CD14-positive monocyte (primary cell): ENCODE measurements around the gene EDN3. TPM values are rescaled to one million over a fixed set of nuclear protein-coding genes. Genes with fewer than 3 reads are reported as not detected.

Source experiments
- DNase-seq, 3 donors: peaks; one replicate each; pipeline ENCODE4 v3.0.0-alpha.2; 2011 to 2022
- H2AFZ ChIP-seq: 2 replicates; pipeline ENCODE4 v1.6.0; 2012; ENCODE audit warnings: mild to moderate bottlenecking, low read depth, low read length, inconsistent platforms; ENCODE audit not compliant: insufficient read depth, poor library complexity, severe bottlenecking
- H3K27ac ChIP-seq, 2 donors: 1 replicate in 1 of 2; 2 replicates in 1 of 2; pipeline ENCODE4 v1.5.1; 2012 to 2013; ENCODE audit warnings: low read length in 2 of 2, control low read depth in 1 of 2, inconsistent platforms in 1 of 2, low read depth in 1 of 2, mild to moderate bottlenecking in 1 of 2
- H3K27me3 ChIP-seq, 2 donors: one replicate each; pipeline versions ENCODE4 v1.6.0 to v1.6.1; 2011 to 2013; ENCODE audit warnings: low read length in 2 of 2; ENCODE audit not compliant: control insufficient read depth in 2 of 2, insufficient read depth in 2 of 2
- H3K36me3 ChIP-seq, 2 donors: replicated peaks in 1 of 2; 1 replicate in 1 of 2; 2 replicates in 1 of 2; pipeline versions ENCODE4 v1.5.1 to v1.6.1; 2012 to 2013; ENCODE audit warnings: low read length in 2 of 2, control low read depth in 1 of 2, inconsistent platforms in 1 of 2, mild to moderate bottlenecking in 1 of 2; ENCODE audit not compliant: insufficient read depth in 2 of 2, control insufficient read depth in 1 of 2
- H3K4me1 ChIP-seq, 2 donors: 1 replicate in 1 of 2; 2 replicates in 1 of 2; pipeline versions ENCODE4 v1.5.1 to v1.6.1; 2012 to 2013; ENCODE audit warnings: low read length in 2 of 2, control low read depth in 1 of 2, inconsistent platforms in 1 of 2, mild to moderate bottlenecking in 1 of 2, moderate library complexity in 1 of 2; ENCODE audit not compliant: insufficient read depth in 2 of 2, control insufficient read depth in 1 of 2
- H3K4me2 ChIP-seq: replicated peaks from 2 replicates; pipeline ENCODE3; 2012; ENCODE audit warnings: low read length, moderate library complexity, mild to moderate bottlenecking; ENCODE audit not compliant: poor library complexity, severe bottlenecking; ENCODE audit errors: extremely low read depth
- H3K4me3 ChIP-seq, 3 experiments: fragments of 200-600 bp in 1 of 3; sonication (generic) in 1 of 3; replicated peaks in 1 of 3; 1 replicate in 2 of 3; 2 replicates in 1 of 3; pipeline ENCODE4 v1.5.1; 2011 to 2013; ENCODE audit warnings: low read length in 3 of 3, mild to moderate bottlenecking in 3 of 3, control low read depth in 2 of 3, low read depth in 2 of 3, inconsistent platforms in 1 of 3, moderate library complexity in 1 of 3
- H3K79me2 ChIP-seq: 2 replicates; pipeline ENCODE4 v1.6.0; 2012; ENCODE audit warnings: mild to moderate bottlenecking, control low read depth, inconsistent platforms, low read length, moderate library complexity; ENCODE audit not compliant: insufficient read depth
- H3K9ac ChIP-seq: 2 replicates; pipeline ENCODE4 v1.6.0; 2017; ENCODE audit warnings: low read length, mild to moderate bottlenecking; ENCODE audit not compliant: insufficient read depth, poor library complexity, severe bottlenecking
- H3K9me3 ChIP-seq, 2 donors: replicated peaks in 1 of 2; 1 replicate in 1 of 2; 2 replicates in 1 of 2; pipeline versions ENCODE4 v1.5.1 to v1.6.1; 2012 to 2013; ENCODE audit warnings: low read length in 2 of 2, control low read depth in 1 of 2; ENCODE audit not compliant: control insufficient read depth in 1 of 2, insufficient read depth in 1 of 2
- H4K20me1 ChIP-seq: 2 replicates; pipeline ENCODE4 v1.6.0; 2012; ENCODE audit warnings: mild to moderate bottlenecking, low read length, control low read depth, moderate library complexity; ENCODE audit not compliant: insufficient read depth
- H3K27ac Mint-ChIP-seq, 7 donors: one replicate each; pipeline ENCODE4 v1.8.0; 2020; ENCODE audit warnings: mild to moderate bottlenecking in 7 of 7, mixed read lengths in 7 of 7, moderate library complexity in 6 of 7, inconsistent platforms in 2 of 7
- H3K27me3 Mint-ChIP-seq, 3 donors: one replicate each; pipeline ENCODE4 v1.8.0; 2021 to 2022; ENCODE audit warnings: low read depth in 3 of 3, mild to moderate bottlenecking in 3 of 3, mixed read lengths in 3 of 3, moderate library complexity in 3 of 3, inconsistent platforms in 1 of 3
- H3K36me3 Mint-ChIP-seq, 2 donors: one replicate each; pipeline ENCODE4 v1.8.0; 2020; ENCODE audit warnings: mixed read lengths in 2 of 2, inconsistent platforms in 1 of 2, mild to moderate bottlenecking in 1 of 2
- H3K4me1 Mint-ChIP-seq: one replicate; pipeline ENCODE4 v1.8.0; 2020; ENCODE audit warnings: mild to moderate bottlenecking, mixed read lengths
- H3K4me3 Mint-ChIP-seq, 2 donors: one replicate each; pipeline ENCODE4 v1.8.0; 2020; ENCODE audit warnings: mild to moderate bottlenecking in 2 of 2, mixed read lengths in 2 of 2, moderate library complexity in 1 of 2
- H3K9me3 Mint-ChIP-seq, 7 donors: one replicate each; pipeline ENCODE4 v1.8.0; 2020 to 2022; ENCODE audit warnings: mixed read lengths in 7 of 7, mild to moderate bottlenecking in 6 of 7, moderate library complexity in 6 of 7, inconsistent platforms in 2 of 7
- WGBS: methylation state at CpG from one replicate; pipeline ENCODE4 v1.1.5; 2013; ENCODE audit warnings: missing lambda C conversion rate; ENCODE audit not compliant: insufficient coverage; 5-methylcytosine and 5-hydroxymethylcytosine counted together
- intact Hi-C, 2 donors: fragments of 100-400 bp; cut with micrococcal nuclease; formaldehyde crosslinking; loops; one replicate each; pipeline versions ENCODE4 v1.15.0 to v1.15.1; 2023
- polyA plus RNA-seq, 3 donors: library from polyadenylated mRNA; depleted of rRNA in 1 of 3; unstranded in 2 of 3; stranded (reverse) in 1 of 3; fragments of 300-500 nt in 2 of 3; fragments of >200 nt in 1 of 3; fragmentation: Illumina TruSeq in 2 of 3; gene quantifications; 1 replicate in 2 of 3; 2 replicates in 1 of 3; pipeline ENCODE4 v1.2.3, GENCODE V29; 2012 to 2021
- TF ChIP-seq, protein P1 (sequence below): fragments of 200-600 bp; IDR thresholded peaks from one replicate; pipeline ENCODE4 v1.8.0; 2022; ENCODE audit warnings: antibody characterized with exemption, mild to moderate bottlenecking

The EDN3 gene
- polyA plus RNA-seq, 3 donors: not detected

DNA sequence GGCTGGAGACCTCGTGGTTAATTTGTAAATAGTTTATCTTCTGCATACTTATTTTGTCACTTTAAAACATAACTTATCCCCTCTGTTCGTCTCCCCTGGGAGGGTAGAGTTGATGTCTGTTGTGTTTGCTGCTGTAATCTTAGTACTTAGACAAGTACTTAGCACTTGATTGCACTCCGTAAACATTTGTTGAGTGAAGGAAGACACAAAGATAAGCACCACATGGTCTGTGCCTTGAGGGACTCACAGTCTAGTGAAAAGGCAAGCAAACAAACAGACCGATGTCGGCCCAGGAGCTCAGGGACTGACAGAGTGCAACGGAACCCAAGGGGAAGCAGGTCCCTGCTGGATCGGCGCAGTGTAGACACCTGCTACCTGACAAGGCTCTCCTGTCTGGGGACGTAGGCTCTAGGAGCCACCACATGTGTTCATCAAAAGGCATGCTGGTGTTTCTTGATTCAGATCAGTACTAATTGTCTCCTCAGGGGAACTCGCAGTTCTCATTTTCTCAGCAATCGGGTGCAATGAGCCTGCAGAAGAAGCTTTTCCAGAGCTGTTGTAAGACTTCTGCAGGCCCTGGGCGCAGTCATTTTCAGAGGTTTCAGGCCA, 31.4 kb downstream of the EDN3 start:
- Histone ChIP-seq H3K79me2 (no peaks in the 10 kb centered on the region), H3K36me3 (no peaks in the 10 kb centered on the region), H3K27ac (no peak overlapping the region), H3K4me1 (no peaks in the 10 kb centered on the region), H3K4me3 (no peak overlapping the region), H3K4me2 (no peak overlapping the region), H4K20me1 (no peaks in the 10 kb centered on the region), H2AFZ (no peak overlapping the region), H3K27me3 (no peaks in the 10 kb centered on the region), H3K9ac (no peak overlapping the region), H3K9me3 (no peaks in the 10 kb centered on the region)
- H3K4me1 Mint-ChIP-seq: no peaks in the 10 kb centered on the region
- no peaks in the 10 kb centered on the region for H3K9me3 Mint-ChIP-seq
- TF ChIP-seq, protein P1, sequence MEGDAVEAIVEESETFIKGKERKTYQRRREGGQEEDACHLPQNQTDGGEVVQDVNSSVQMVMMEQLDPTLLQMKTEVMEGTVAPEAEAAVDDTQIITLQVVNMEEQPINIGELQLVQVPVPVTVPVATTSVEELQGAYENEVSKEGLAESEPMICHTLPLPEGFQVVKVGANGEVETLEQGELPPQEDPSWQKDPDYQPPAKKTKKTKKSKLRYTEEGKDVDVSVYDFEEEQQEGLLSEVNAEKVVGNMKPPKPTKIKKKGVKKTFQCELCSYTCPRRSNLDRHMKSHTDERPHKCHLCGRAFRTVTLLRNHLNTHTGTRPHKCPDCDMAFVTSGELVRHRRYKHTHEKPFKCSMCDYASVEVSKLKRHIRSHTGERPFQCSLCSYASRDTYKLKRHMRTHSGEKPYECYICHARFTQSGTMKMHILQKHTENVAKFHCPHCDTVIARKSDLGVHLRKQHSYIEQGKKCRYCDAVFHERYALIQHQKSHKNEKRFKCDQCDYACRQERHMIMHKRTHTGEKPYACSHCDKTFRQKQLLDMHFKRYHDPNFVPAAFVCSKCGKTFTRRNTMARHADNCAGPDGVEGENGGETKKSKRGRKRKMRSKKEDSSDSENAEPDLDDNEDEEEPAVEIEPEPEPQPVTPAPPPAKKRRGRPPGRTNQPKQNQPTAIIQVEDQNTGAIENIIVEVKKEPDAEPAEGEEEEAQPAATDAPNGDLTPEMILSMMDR: no peak
- no peak for DNase-seq
- peaks cover 0 to 7% (median 6%) of the 10 kb centered on the region in 3 donors for H3K27me3 Mint-ChIP-seq
- 83% methylated on average over 10 of the region's 12 CpGs for WGBS
- H3K36me3 Mint-ChIP-seq: no peaks in the 10 kb centered on the region
- no peak overlapping the region for H3K27ac Mint-ChIP-seq
- H3K4me3 Mint-ChIP-seq: no peak overlapping the region
- intact Hi-C loops: no loop called here

DNA sequence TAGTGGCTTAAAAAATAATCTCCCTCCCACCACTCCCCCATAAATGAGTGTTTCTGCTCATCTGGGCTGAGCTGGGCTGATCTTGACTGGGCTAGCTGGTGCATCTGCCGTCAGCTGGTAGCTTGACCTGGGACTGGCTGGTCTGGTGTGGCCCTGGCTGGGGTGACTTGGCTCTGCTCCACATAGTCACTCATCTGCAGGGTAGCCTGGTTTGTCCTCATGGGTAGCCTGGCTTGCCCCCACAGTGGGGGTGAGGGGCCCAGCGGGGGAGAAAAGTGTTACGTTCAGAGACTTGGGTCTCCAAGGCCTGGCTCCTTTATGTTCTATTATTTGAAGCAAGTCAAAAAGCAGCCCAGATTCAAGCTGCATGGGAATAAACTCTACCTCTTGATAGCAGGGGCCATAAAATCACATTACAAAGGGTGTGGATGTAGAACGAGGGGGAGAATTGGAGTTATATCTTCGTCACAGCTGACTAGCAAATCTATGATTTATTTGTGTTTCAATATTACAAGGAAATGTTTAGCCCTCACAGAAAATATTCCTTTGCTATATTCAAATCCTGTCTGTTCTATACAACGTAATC, 32.9 kb downstream of the EDN3 start:
- H3K4me1 ChIP-seq: no peaks in the 10 kb centered on the region
- H3K9me3 ChIP-seq: no peaks in the 10 kb centered on the region
- no peaks in the 10 kb centered on the region for H3K79me2 ChIP-seq
- WGBS: 90% methylated on average over 2 of the region's 6 CpGs
- no peak overlapping the region for H3K4me3 Mint-ChIP-seq
- no peak overlapping the region for H3K9ac ChIP-seq
- no peaks in the 10 kb centered on the region for H3K36me3 Mint-ChIP-seq
- H3K27me3 ChIP-seq: no peaks in the 10 kb centered on the region
- no peak for DNase-seq
- no peaks in the 10 kb centered on the region for H3K36me3 ChIP-seq
- intact Hi-C loops: no loop called here
- H3K27ac Mint-ChIP-seq: no peak overlapping the region
- peaks cover 3% of the 10 kb centered on the region for H3K4me1 Mint-ChIP-seq
- H3K4me3 ChIP-seq: no peak overlapping the region
- H3K4me2 ChIP-seq: no peak overlapping the region
- H3K27me3 Mint-ChIP-seq: peaks cover 0 to 7% (median 4%) of the 10 kb centered on the region in 3 donors
- no peak overlapping the region for H2AFZ ChIP-seq
- H3K9me3 Mint-ChIP-seq: no peaks in the 10 kb centered on the region
- TF ChIP-seq, protein P1: no peak
- H4K20me1 ChIP-seq: no peaks in the 10 kb centered on the region
- no peak overlapping the region for H3K27ac ChIP-seq
